HepG2 (cell line): ENCODE measurements around the gene ITGA6. TPM values are rescaled to one million over a fixed set of nuclear protein-coding genes. Genes with fewer than 3 reads are reported as not detected.

Source experiments
- GABPB1 ChIP-seq: IDR thresholded peaks from 2 replicates; pipeline ENCODE4 v1.6.1; 2016; ENCODE audit warnings: mild to moderate bottlenecking, missing genetic modification reagents, moderate library complexity, missing compliant biosample characterization
- HDAC2 ChIP-seq: sonication (generic); formaldehyde crosslinking; IDR thresholded peaks from 2 replicates; pipeline ENCODE4 v1.4.0; 2020; ENCODE audit warnings: missing genetic modification reagents
- HES4 ChIP-seq: sonication (generic); formaldehyde crosslinking; IDR thresholded peaks from 2 replicates; pipeline ENCODE4 v1.9.0; 2021; ENCODE audit warnings: mild to moderate bottlenecking, missing genetic modification reagents, borderline replicate concordance
- HMG20B ChIP-seq: conservative IDR thresholded peaks from 2 replicates; pipeline ENCODE4 v1.6.1; 2016; ENCODE audit warnings: missing genetic modification reagents, missing compliant biosample characterization
- NFIB ChIP-seq: sonication (generic); formaldehyde crosslinking; IDR thresholded peaks from 2 replicates; pipeline ENCODE4 v1.9.0; 2021; ENCODE audit warnings: missing genetic modification reagents, mild to moderate bottlenecking, borderline replicate concordance
- SP4 ChIP-seq: sonication (generic); formaldehyde crosslinking; IDR thresholded peaks from 2 replicates; pipeline ENCODE4 v1.8.1; 2023; ENCODE audit warnings: mild to moderate bottlenecking, missing genetic modification reagents
- TARDBP ChIP-seq: sonication (generic); formaldehyde crosslinking; IDR thresholded peaks from 2 replicates; pipeline ENCODE4 v1.8.0; 2022; ENCODE audit warnings: mild to moderate bottlenecking, missing genetic modification reagents
- TEAD2 ChIP-seq: sonication (generic); formaldehyde crosslinking; IDR thresholded peaks from 2 replicates; pipeline ENCODE4 v1.9.0; 2021; ENCODE audit warnings: missing genetic modification reagents
- ZBTB21 ChIP-seq: sonication (generic); formaldehyde crosslinking; IDR thresholded peaks from 2 replicates; pipeline ENCODE4 v1.4.0; 2020; ENCODE audit warnings: missing genetic modification reagents
- ZFP1 ChIP-seq: IDR thresholded peaks from 2 replicates; pipeline ENCODE4 v1.6.1; 2016
- ZMYM2 ChIP-seq: sonication (generic); formaldehyde crosslinking; IDR thresholded peaks from 2 replicates; pipeline ENCODE4 v1.8.0; 2022; ENCODE audit warnings: mild to moderate bottlenecking, missing genetic modification reagents
- ZMYM3 ChIP-seq: sonication (generic); formaldehyde crosslinking; IDR thresholded peaks from 2 replicates; pipeline ENCODE4 v1.5.1; 2020; ENCODE audit warnings: mild to moderate bottlenecking, missing genetic modification reagents
- ZNF674 ChIP-seq: sonication (generic); formaldehyde crosslinking; IDR thresholded peaks from 2 replicates; pipeline ENCODE4 v1.5.0; 2020; ENCODE audit warnings: low read depth, mild to moderate bottlenecking, missing genetic modification reagents
- polyA plus RNA-seq, 8 experiments: library from polyadenylated mRNA; depleted of rRNA in 3 of 8; stranded (reverse) in 7 of 8; unstranded in 1 of 8; fragments of >200 nt; fragmentation: Illumina TruSeq in 4 of 8; extraction: Trizol in 4 of 8; gene quantifications; 2 replicates each; pipeline versions ENCODE4 v1.2.1 to v1.2.3, GENCODE V29; 2011 to 2016; ENCODE audit warnings: low read depth in 4 of 8, missing spikeins in 1 of 8, mixed read lengths in 1 of 8; ENCODE audit not compliant: insufficient read depth in 1 of 8
- total RNA-seq, 5 experiments: library from RNA; depleted of rRNA; stranded (reverse); fragments of >200 nt; fragmentation: Illumina TruSeq; extraction: Trizol; gene quantifications; 2 replicates each; pipeline ENCODE4 v1.2.3, GENCODE V29; 2016; ENCODE audit warnings: low read depth in 1 of 5
- TF ChIP-seq, protein P1 (sequence below): sonication (generic); formaldehyde crosslinking; IDR thresholded peaks from 2 replicates; pipeline ENCODE4 v1.4.0; 2020; ENCODE audit warnings: missing genetic modification reagents
- TF ChIP-seq, protein P2 (sequence below): sonication (generic); formaldehyde crosslinking; IDR thresholded peaks from 2 replicates; pipeline ENCODE4 v1.4.0; 2020; ENCODE audit warnings: missing genetic modification reagents
- TF ChIP-seq, protein P3 (sequence below): sonication (generic); formaldehyde crosslinking; conservative IDR thresholded peaks from 2 replicates; pipeline ENCODE4 v1.8.0; 2022; ENCODE audit warnings: missing genetic modification reagents
- TF ChIP-seq, protein P4 (sequence below), 2 experiments: IDR thresholded peaks; 2 replicates each; pipeline ENCODE4 v1.6.1; 2011 to 2012; ENCODE audit warnings: low read length in 2 of 2, borderline replicate concordance in 1 of 2, low read depth in 1 of 2, mild to moderate bottlenecking in 1 of 2, moderate library complexity in 1 of 2
- TF ChIP-seq, protein P5 (sequence below): sonication (generic); formaldehyde crosslinking; IDR thresholded peaks from 2 replicates; pipeline ENCODE4 v1.5.0; 2020; ENCODE audit warnings: missing genetic modification reagents
- TF ChIP-seq, protein P6 (sequence below): sonication (generic); formaldehyde crosslinking; IDR thresholded peaks from 2 replicates; pipeline ENCODE4 v1.4.0; 2020; ENCODE audit warnings: mild to moderate bottlenecking, missing genetic modification reagents

ITGA6 gene
- total and polyA plus RNA-seq, 2 of the 13 experiments (the other 11 are each of a cell fraction or from before 2014, with no cell fraction given): 24.0 to 92.5 TPM

- TF ChIP-seq TARDBP (CRISPR knock-in tag) (no peak), ZBTB21 (CRISPR knock-in tag) (no peak), ZMYM3 (no peak), NFIB (CRISPR knock-in tag) (no peak), HDAC2 (CRISPR knock-in tag) (no peak; the same call in 1 of the 2 replicates), TEAD2 (no peak), ZMYM2 (peak; percentile 62; the same call in 1 of the 2 replicates), HMG20B (CRISPR knock-in tag) (no peak), HES4 (CRISPR knock-in tag) (peak; percentile 62), SP4 (CRISPR knock-in tag) (peak; percentile 44; the same call in 1 of the 2 replicates), ZFP1 (CRISPR knock-in tag) (no peak), ZNF674 (CRISPR knock-in tag) (no peak), GABPB1 (peak; percentile 81)
- TF ChIP-seq, protein P1, sequence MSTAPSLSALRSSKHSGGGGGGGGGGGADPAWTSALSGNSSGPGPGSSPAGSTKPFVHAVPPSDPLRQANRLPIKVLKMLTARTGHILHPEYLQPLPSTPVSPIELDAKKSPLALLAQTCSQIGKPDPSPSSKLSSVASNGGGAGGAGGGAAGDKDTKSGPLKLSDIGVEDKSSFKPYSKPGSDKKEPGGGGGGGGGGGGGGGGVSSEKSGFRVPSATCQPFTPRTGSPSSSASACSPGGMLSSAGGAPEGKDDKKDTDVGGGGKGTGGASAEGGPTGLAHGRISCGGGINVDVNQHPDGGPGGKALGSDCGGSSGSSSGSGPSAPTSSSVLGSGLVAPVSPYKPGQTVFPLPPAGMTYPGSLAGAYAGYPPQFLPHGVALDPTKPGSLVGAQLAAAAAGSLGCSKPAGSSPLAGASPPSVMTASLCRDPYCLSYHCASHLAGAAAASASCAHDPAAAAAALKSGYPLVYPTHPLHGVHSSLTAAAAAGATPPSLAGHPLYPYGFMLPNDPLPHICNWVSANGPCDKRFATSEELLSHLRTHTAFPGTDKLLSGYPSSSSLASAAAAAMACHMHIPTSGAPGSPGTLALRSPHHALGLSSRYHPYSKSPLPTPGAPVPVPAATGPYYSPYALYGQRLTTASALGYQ (CRISPR knock-in tag): peak; percentile 59
- TF ChIP-seq, protein P2, sequence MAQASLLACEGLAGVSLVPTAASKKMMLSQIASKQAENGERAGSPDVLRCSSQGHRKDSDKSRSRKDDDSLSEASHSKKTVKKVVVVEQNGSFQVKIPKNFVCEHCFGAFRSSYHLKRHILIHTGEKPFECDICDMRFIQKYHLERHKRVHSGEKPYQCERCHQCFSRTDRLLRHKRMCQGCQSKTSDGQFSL (CRISPR knock-in tag): no peak
- TF ChIP-seq, protein P3, sequence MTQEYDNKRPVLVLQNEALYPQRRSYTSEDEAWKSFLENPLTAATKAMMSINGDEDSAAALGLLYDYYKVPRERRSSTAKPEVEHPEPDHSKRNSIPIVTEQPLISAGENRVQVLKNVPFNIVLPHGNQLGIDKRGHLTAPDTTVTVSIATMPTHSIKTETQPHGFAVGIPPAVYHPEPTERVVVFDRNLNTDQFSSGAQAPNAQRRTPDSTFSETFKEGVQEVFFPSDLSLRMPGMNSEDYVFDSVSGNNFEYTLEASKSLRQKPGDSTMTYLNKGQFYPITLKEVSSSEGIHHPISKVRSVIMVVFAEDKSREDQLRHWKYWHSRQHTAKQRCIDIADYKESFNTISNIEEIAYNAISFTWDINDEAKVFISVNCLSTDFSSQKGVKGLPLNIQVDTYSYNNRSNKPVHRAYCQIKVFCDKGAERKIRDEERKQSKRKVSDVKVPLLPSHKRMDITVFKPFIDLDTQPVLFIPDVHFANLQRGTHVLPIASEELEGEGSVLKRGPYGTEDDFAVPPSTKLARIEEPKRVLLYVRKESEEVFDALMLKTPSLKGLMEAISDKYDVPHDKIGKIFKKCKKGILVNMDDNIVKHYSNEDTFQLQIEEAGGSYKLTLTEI (CRISPR knock-in tag): no peak
- TF ChIP-seq, protein P4, sequence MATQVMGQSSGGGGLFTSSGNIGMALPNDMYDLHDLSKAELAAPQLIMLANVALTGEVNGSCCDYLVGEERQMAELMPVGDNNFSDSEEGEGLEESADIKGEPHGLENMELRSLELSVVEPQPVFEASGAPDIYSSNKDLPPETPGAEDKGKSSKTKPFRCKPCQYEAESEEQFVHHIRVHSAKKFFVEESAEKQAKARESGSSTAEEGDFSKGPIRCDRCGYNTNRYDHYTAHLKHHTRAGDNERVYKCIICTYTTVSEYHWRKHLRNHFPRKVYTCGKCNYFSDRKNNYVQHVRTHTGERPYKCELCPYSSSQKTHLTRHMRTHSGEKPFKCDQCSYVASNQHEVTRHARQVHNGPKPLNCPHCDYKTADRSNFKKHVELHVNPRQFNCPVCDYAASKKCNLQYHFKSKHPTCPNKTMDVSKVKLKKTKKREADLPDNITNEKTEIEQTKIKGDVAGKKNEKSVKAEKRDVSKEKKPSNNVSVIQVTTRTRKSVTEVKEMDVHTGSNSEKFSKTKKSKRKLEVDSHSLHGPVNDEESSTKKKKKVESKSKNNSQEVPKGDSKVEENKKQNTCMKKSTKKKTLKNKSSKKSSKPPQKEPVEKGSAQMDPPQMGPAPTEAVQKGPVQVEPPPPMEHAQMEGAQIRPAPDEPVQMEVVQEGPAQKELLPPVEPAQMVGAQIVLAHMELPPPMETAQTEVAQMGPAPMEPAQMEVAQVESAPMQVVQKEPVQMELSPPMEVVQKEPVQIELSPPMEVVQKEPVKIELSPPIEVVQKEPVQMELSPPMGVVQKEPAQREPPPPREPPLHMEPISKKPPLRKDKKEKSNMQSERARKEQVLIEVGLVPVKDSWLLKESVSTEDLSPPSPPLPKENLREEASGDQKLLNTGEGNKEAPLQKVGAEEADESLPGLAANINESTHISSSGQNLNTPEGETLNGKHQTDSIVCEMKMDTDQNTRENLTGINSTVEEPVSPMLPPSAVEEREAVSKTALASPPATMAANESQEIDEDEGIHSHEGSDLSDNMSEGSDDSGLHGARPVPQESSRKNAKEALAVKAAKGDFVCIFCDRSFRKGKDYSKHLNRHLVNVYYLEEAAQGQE (IDR thresholded peaks at IDR 0.05; ENCODE audit: borderline replicate concordance in 1 of 2, low read depth in 1 of 2, low read length in 2 of 2): peak in 1 of 2 experiments; percentile 18; a peak in 1 of 4 replicates
- TF ChIP-seq, protein P5, sequence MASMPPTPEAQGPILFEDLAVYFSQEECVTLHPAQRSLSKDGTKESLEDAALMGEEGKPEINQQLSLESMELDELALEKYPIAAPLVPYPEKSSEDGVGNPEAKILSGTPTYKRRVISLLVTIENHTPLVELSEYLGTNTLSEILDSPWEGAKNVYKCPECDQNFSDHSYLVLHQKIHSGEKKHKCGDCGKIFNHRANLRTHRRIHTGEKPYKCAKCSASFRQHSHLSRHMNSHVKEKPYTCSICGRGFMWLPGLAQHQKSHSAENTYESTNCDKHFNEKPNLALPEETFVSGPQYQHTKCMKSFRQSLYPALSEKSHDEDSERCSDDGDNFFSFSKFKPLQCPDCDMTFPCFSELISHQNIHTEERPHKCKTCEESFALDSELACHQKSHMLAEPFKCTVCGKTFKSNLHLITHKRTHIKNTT (CRISPR knock-in tag): no peak
- TF ChIP-seq, protein P6, sequence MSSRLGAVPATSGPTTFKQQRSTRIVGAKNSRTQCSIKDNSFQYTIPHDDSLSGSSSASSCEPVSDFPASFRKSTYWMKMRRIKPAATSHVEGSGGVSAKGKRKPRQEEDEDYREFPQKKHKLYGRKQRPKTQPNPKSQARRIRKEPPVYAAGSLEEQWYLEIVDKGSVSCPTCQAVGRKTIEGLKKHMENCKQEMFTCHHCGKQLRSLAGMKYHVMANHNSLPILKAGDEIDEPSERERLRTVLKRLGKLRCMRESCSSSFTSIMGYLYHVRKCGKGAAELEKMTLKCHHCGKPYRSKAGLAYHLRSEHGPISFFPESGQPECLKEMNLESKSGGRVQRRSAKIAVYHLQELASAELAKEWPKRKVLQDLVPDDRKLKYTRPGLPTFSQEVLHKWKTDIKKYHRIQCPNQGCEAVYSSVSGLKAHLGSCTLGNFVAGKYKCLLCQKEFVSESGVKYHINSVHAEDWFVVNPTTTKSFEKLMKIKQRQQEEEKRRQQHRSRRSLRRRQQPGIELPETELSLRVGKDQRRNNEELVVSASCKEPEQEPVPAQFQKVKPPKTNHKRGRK: no peak
Observed at GRCh38 chr2:172427256-172427989, at the start of gene ITGA6 (continued).
